Left renal pelvis (tissue), 4 donors: ENCODE results near the gene PEF1. TPM values are rescaled to one million over a fixed set of nuclear protein-coding genes. Genes with fewer than 3 reads are reported as not detected.

ENCODE experiments used
- DNase-seq, 4 donors: peaks; one replicate each; pipeline ENCODE4 v3.0.0-alpha.2; 2013; ENCODE audit warnings: low read depth in 4 of 4, low spot score in 3 of 4
- polyA plus RNA-seq, 4 donors: library from polyadenylated mRNA; unstranded; fragments of 120-200 nt; gene quantifications; one replicate each; pipeline ENCODE4 v1.2.1, GENCODE V29; 2013; ENCODE audit not compliant: insufficient read length in 4 of 4

The PEF1 gene
- polyA plus RNA-seq, 4 donors, result 57.0 to 77.3 (median 75.9) TPM

DNA sequence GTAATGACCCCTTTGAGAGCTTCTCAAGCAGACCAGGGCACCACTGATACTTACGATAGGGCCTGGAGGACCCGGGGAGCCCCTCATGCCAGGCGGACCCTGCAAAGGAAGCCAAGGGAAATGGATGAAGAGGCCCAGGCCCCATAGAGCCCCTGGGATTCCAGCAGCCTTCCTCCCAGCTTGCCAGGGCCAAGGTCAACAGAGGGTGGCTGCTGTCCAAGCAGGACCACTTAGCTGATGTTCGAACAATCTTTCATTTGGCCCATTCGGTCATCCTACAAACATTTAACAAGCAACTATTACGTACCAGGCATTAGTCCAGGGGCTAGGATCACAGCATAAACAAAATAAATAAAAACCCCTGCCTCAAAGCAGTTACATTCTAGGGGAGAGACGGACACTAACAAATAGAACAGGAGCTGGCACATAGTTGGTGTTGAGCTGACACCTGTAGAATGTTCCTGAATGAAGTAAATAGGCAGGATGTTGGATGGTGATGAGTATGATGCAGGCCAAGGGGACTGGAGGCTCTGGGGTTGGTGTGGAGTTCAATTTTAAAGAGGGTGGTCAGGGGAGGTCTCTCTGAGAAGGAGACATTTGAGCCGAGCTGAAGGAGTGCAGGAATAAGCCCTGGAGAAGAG lies 27.0 kb upstream of the PEF1 start:
- no peak for DNase-seq

DNA sequence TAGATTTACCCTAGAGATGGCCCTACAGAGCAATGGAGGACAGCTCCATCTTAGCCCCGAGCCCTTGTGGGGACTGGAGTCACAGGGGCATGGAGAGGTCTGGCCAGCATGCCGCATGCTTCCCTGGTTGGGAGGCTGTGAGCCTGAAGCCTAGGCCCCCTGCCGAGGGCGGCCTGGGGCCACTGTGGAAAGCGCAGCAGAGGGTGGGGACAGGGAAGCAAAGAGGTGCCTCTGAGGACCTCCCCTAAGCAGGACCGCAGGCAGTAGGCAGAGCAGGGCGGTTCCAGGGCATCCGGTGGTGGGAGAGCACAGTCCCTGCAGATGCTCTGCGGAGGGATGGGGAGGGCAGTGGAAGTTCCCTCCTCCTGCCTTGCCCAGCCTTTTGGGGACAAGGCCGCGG lies 26.5 kb upstream of the PEF1 start:
- no peak for DNase-seq

DNA sequence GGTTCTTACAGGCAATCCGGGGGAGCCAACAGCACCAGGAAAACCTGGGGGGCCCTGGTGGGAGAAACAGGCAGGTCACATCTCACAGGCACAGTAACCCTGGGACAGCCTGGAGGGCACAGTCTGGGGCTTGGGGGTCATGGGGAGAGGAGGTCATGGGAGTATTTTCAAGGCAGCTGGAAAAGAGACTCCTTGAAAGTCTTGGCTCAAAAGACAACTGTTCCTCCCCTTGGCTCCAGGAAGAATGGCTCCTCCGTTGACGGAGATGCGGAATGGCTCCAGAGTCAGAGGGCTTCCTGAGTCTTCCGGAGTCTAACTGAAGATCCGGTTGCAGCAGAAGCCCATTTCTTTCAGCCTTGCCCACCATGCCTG lies 25.9 kb upstream of the PEF1 start:
- no peak for DNase-seq

DNA sequence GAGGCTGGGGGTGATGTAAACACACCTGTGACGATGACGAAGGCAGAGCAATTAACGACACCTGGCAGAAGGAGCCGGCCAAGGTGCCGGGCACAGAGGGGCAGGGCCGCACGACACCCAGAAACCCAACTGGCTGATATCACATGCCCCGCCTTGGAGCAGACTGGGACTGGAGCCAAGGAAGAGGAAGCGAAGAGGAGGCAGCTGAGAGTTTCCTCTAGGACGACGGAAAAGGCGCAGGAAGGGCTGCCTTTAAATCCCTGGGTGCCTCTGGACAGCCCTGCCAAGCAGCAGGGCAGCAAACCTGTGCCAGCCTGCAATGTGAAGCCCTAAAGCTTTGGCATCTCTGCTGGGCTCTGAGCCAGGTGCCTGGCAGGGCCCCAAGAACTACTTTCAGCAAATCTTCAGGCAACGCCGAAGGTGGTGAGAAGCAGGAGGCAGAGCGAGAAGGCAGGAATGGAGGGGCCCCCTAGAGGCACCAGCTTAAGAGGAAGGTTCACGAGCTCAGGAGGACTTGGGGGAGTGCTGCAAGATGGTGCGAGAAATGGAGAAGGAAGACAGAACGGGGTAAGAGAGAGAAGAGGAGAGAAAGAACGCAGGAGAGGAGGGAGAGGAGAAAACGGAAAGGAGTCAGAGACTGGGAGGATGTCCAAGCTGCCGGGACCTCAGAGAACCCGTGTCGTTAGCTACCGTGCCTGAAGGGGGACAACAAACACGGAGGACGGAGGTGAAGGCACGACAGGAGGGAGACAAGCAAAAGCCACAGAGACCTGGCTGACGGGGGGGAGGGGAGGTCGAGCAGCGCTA lies 25.3 kb upstream of the PEF1 start:
- DNase-seq, result peak in 2 of 4 donors; percentile 36

DNA sequence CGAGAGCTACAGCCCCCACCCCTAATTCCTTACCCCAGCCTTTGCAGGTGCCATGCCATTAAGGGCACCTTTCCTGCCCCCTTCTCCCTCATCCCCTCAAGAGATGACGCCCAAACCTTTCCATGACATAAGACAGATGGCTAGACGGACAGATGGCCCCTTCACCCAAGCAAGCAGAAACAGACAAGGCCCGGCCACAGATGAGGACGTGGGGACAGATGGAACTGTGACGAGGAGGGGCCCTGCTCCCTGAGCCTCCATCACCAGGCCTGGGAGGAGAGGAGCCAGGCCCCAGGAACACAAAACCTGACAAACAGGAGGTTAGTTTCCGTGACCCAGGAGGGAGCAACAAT lies 24.7 kb upstream of the PEF1 start:
- no peak for DNase-seq

DNA sequence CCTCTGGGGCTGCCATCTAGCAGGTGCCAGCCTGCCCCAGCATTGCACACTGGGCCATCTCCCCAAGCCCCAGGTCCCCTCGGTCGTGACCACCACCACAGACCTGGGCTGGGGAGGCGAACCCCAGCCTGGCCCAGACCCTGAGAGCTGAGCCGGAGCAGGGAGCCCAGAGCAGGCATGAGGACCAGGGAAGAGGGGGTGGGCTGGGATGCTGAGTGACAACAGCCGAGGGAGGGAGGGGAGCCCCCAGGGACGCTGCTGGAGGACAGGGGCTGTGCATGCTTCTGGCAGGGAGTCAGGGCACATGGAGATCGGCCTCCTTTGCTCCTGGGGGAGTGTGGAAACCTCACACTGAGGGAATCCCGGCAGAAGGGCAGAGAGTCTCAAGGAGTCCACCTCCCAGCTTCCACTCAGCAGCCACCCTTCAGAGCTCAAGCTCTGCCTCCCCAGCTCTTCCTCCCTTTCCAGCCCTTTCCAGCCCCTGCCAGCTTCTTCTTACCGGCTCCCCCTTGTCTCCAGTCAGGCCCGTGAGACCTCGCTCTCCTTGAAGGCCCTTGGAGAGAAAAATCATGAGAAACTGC lies 23.7 kb upstream of the PEF1 start:
- DNase-seq, result no peak

DNA sequence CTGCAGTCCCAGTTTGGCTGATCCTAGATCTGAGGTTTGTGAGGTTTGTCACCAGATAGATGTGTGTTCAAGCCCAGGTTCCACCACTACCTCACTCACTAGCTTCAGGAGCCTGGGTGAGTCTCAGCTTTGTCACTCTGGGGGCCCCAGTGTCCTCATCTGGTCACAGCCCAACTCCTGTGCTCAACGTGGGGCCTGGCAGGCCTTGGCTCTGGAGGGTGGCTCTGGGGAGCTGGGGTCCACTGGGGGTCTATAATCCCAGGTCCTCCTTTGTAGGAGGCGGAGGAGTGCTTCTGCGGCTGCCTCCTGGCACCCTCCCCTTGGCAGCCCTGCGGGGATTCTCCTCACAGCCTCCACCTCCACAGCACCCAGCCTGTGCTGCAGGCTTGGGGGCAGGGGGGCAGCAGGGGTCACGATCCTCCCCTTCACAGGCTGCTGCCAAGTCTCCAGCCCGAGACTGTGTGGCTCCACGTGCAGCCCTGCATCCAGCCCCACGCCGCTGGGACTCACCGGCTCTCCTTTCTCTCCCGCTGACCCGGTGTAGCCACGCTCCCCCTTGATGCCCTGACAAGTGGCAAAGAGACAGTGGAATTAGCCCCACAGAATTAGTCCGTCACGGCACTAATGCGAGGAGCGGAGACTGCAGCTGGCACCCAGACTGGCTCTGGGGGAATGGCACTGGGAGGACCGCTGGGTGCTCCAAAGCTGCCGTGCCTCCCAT lies 22.5 kb upstream of the PEF1 start:
- no peak for DNase-seq

DNA sequence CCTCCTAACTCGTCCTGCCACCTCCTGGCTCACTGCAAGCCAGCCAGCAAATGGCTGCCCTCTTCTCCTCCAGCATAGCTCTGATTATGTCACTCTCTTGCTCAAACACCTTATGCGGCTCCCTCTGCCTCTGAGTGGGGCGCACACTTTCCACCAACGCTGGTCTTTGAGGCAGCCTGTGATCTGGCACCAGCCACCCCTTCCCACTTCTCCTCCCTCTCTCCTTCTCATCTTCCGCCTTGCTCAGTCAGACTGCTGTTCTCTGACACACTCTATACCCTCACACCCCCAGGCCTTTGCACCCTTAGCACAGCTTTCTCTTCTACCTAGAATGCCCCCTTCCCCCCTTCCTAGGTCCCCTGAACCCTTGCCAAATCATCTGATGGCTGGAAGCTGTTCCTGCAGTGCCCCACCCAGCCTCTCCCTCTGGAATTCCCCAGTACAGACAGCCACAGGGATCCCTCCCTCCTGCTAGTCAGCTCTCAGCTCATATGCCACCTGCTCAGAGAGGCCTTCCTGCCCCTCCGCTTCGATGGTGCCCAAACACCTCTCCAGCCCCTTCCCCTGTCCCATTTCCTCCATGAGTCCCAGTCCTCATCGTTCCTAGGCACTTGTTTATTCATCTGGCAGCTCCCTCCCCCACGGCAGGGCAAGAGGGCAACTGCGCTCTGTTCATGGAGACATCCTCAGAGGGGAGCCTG lies 21.7 kb upstream of the PEF1 start:
- no peak for DNase-seq

DNA sequence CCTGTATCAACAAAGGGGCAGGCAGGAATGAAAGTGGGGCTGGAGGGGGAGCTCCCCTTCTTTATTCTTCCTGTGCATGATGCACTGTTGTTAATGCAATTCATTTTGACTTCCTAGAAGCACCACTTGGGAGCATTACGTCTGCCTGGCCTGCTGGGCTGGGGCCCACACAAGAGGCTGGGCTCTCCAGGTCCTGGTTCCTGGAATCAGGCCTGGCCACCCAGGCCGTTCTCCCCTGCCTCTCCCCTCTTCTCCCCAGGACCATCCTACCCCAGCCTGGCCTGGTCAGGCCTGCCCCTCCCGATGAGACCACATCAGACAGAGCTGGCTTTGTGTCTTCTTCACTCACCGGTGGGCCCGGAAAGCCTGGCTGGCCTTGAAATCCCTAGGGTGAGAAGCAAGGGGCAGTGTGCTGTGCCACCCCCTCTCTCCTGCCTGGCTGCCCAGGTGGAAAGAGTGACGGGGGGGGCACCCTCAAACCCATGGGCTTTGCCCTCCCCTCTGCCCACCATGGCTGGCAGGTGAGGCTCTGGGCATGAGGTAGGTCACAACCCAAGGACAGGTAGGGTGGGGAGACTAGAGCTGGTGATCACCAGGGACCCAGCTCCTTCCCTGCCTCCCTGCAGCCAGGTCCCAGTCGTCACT lies 20.7 kb upstream of the PEF1 start:
- no peak for DNase-seq

DNA sequence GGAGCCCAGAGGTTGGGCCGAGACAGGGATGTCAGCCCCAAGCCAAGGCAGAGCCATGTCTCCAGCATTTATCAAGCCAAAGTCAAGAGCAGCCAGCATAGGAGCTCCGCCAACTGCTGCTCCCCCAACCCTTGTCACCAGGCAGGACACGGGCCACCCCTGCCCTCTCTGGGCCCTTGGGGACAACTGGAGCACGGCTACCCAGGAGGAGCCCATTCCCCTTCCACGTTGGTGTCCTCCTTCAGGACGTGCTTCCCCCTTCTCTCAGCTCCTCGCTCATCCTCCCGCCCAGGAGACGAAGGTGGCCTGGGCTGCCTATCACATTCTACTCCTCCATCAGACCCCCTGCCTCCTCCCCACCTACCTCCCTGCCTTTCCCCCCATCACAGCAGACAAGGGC lies 19.9 kb upstream of the PEF1 start:
- DNase-seq, result no peak

DNA sequence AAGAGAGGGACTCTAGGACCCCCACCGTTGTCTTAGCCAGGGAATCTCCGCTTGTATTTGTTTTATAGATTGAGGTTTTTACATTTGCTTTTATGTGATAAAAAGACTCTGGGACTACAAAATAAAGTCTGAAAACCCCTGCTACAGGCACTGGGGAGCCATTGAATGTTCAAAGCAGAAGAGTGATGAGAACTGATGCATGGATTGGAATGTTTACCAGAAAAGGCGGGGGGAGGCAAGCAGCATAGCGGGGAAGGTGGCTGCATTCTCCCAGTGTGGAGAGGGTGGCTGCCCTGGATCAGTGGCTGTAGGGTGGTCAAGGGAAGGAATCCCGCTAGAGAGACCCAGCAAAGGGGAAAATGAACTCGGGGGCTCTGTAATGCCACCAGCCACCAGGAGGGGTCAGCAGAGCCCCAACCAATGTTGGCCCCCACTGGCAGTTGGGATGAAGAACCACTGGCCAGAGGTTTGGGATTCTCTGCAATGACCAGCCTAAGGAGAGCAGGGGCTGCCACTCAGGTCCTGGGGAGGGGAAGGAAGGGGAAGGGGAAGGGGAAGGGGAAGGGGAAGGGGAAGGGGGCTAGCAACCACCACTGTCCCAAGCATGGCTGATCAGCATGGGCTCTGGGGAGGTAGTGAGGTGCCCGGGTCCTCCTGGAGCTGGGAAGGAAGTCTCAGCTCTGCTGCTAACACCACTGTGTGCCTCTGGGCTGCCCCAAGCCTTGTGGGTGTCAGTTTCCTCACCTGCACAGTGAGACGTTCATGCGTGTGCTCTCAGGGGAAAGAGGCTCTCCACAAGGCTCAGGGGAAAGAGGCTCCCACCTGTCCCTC lies 19.2 kb upstream of the PEF1 start:
- no peak for DNase-seq

DNA sequence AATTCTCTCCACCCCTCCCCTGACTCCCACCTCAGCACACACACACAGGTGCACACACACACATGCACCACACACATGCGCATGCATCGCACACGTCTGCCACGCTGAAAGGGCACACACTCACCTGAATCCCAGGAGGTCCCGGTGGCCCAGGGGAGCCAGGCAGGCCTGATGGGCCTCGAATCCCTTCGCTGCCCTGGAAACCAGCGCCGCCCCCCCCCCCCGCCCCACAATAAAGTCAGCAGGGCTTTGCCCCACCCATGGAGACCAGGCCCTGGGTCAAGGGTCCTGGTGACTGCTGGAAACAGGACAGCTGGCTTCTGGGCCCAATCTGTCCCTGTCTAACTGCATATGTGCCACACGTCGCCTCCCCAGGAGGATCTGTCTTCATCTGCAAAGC lies 17.8 kb upstream of the PEF1 start:
- DNase-seq, result no peak

DNA sequence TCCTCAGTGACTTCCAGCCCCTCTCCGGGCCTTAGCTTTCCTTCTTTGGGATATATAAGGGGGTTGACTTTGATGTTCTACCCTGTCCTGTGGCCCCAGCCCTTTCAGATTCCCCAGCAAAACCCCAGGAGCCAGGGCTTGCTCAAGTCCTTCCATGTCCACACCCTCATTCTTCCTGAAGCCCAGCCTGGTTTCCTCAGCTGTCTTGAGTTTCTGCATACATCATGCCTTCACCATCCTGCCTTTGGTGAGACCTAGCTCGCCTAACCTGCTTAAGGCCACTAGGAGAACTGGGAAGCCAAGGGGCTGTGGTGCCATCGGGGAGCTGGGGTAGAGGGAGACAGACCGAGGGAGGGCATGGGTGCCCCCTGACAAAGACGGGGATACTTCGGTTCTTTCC lies 17.2 kb upstream of the PEF1 start:
- DNase-seq, result no peak

DNA sequence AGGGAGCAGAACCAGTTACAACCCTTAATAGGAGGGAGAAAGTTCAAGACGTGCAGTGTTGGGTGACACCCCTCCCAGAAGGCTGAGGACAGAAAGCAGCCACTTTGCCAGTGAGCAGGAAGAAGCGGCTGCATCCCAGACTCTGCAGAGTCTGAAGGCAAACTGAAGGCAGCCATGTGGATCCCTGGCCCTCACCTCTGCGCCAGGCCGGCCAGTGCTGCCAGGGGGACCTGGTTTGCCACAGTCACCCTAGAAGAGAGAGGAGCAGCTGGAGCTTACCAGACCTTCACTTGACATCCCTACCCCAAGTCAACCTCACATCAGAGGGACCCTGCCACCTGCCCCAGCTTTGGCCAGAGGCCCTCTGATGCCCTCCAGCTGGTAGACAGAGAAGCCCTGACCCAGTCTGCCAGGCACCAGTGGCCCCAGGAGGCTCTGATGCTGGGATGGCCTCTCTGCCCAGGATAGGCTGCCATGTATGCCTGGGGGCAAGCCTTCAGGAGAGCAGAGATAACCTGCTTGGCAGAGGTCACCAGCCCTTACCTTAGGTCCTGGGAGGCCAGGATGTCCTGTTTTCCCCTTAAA lies 16.3 kb upstream of the PEF1 start:
- DNase-seq, result no peak

DNA sequence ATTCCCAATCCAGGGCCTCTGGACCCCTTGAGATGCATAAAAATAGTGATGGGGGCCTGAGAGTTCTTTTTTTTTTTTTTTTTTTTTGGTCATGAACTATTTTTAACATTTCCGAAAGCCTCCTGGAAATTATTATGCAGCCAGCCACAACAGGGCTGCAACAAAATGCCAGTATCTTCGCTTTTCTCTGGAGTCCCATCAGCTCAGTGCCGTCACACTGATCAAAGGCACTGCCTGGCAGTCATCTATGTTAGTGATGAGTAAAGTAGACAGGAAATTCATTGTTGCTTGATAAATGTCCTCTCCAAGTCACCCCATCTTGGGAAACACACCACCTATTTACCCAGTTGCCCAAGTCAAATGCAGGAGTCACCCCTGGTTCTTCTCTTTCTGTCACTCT lies 15.2 kb upstream of the PEF1 start:
- DNase-seq, result no peak

DNA sequence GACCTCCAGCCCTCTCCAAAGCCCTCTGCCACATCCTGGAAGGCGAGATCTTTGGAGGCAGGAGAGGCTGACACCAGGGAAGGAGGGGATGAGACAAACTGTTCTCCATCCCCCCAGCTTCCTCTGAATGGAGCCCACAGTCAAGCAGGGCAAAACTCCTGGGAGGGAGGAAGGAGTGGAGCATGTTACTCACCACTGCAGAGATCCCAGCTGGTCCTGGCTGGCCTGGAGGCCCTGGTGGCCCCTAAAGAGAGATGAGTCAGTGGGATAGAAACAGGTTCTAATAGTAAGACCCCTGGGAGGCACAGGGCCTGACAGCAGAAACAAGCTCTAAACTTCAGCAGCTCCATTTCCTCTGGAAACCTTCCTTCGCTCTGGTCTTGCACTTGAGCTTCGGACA lies 14.0 kb upstream of the PEF1 start:
- DNase-seq, result no peak

DNA sequence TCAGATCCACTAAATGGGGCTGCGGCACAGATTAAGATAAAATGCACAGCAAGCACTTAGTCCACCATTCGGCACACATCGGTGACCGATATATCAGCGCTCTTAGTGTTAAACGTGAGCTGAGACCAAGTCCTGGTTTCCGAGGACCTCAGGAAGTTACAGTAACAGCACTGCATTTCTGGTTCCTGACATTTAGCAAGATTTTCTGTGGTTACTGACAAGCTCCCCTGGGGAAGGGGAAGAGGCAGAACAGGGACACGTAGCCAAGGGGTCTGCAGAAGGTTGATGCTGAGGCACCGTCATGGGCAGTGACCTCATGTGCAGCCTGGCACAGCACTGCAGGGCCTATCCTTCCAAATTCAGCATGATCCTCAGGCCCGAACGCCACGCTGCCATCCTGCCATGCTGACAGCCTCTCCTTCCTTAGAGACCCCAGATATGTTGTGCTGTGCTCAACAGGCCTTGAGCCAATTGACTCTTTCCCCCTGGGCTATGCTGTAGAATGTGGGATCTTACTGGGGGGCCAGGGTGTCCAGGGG lies 13.4 kb upstream of the PEF1 start:
- no peak for DNase-seq

DNA sequence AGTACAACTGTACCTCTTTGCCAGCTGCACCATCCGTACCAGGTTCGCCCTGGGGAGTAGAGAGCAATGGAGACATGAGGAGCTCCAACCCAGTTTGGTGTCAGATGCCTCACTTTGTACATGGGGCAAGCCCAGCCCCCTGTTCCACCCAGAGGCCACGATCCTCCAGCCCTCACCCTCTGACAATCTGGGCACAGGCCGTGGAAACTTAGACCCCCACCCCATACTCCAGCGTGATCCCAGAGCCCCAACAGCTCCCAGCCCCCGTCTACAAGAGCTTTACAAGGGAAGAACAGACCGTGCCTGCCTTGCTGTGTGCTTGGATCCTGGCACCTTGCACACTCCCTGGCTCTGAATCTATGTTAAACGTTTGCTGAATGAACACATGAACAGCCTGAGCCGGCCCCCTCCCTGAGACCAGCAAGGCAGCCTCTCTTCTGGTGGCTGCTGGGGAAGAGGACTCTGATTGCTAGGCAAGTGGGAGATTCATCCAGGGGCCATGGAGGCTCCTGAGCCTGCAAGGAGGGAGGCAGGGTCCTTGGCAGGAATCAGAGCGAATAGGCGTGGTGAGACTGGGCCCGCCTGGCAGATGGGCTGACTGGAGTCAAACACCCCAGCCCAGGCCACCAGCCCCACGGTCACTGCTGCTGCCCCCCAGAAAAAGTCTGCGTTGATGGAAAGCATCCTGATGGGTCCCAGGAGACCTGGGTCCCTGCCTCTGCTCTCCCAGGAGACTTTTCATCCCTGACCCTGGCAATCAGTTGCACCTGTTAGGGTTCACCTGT lies 12.5 kb upstream of the PEF1 start:
- no peak for DNase-seq
